PC-9 (cell line): ENCODE data around the gene LEPROT.

Experiments used
- CTCF ChIP-seq: fragments of 200-600 bp; sonication (generic); conservative IDR thresholded peaks from 2 replicates; pipeline ENCODE4 v1.6.1; 2017; ENCODE audit warnings: mixed run types, antibody characterized with exemption, mild to moderate bottlenecking, moderate library complexity
- EZH2 ChIP-seq: fragments of 200-600 bp; sonication (generic); IDR thresholded peaks from 2 replicates; pipeline ENCODE4 v1.8.0; 2017; ENCODE audit warnings: antibody characterized with exemption, low read depth

GRCh38 chr1:65392497-65392896, 28.0 kb upstream of the LEPROT start:
- TF ChIP-seq CTCF = no peak
- TF ChIP-seq EZH2 = no peak
